GM13976 (cell line): ENCODE measurements around the gene WDR70.
"Not testable (repeated sequence)": the region's sequence is repeated elsewhere in the genome, so short reads cannot be mapped to it uniquely, and the experiment has no call there.

Experiments used
- DNase-seq: peaks from one replicate; pipeline ENCODE4 v3.0.0; 2012; ENCODE audit warnings: low spot score
- CTCF ChIP-seq: IDR thresholded peaks from 2 replicates; pipeline ENCODE4 v1.5.1; 2012; ENCODE audit warnings: borderline replicate concordance, mild to moderate bottlenecking; ENCODE audit not compliant: insufficient read depth; ENCODE audit errors: extremely low read depth, missing control alignments, control extremely low read depth
- in situ Hi-C: fragments of 300-500 bp; cut with MboI; formaldehyde crosslinking; loops from one replicate; pipeline ENCODE4 v1.12.0; 2022; ENCODE audit warnings: low sequenced_read_pairs, mixed read lengths, inconsistent platforms; ENCODE audit not compliant: unreplicated experiment

Gene WDR70

GRCh38 chr5:37683072-37683471, 304.0 kb downstream of the WDR70 start:
- no peak for TF ChIP-seq CTCF
- in situ Hi-C loops, result no loop called here
- no peak for DNase-seq

- no peak for DNase-seq
- in situ Hi-C loops, result no loop called here
- no peak for TF ChIP-seq CTCF
Observed at GRCh38 chr5:37685211-37685610, 306.1 kb downstream of the WDR70 start.

- in situ Hi-C loops, result no loop called here
- no peak for DNase-seq
- TF ChIP-seq CTCF, result no peak
Observed at GRCh38 chr5:37685816-37686215, 306.7 kb downstream of the WDR70 start.

- in situ Hi-C loops, DNase-seq: not testable (repeated sequence)
Observed at GRCh38 chr5:37688925-37689324, 309.8 kb downstream of the WDR70 start.

- DNase-seq, in situ Hi-C loops: not testable (repeated sequence)
Observed at GRCh38 chr5:37694333-37694732, 315.2 kb downstream of the WDR70 start.

- no peak for DNase-seq
- TF ChIP-seq CTCF, result no peak
- in situ Hi-C loops, result no loop called here
Observed at GRCh38 chr5:37694867-37695266, 315.7 kb downstream of the WDR70 start.

- no peak for DNase-seq
- in situ Hi-C loops, result no loop called here
- TF ChIP-seq CTCF, result no peak
Observed at GRCh38 chr5:37695647-37696046, 316.5 kb downstream of the WDR70 start.
